Endothelial cell of umbilical vein (primary cell): Measurements from ENCODE around the gene DIDO1. TPM values are rescaled to one million over a fixed set of nuclear protein-coding genes. Genes with fewer than 3 reads are reported as not detected.

Experiments
- BruUV-seq: library from RNA; stranded (reverse); fragments of 400-500 nt; replicated peaks from 2 replicates; lab custom pipeline; 2021; lab: Mats Ljungman, UMichigan
- CTCF ChIA-PET: fragments of 300-600, 350-600 bp; sonication (Branson Sonifier 250); formaldehyde crosslinking; loops from one replicate; lab custom pipeline; 2021; ENCODE audit warnings: antibody characterized with exemption, inconsistent platforms; lab: Charles Lee
- POLR2A ChIA-PET: fragments of 300-600, 350-600 bp; sonication (Branson Sonifier 250); formaldehyde crosslinking; loops from one replicate; lab custom pipeline; 2021; ENCODE audit warnings: antibody characterized with exemption, inconsistent platforms; lab: Charles Lee
- DNase-seq: peaks from one replicate; pipeline ENCODE4 v3.0.0-alpha.2; 2011; ENCODE audit warnings: low read depth, low spot score
- FAIRE-seq: peaks from 2 replicates; lab custom pipeline; 2011; peaks lifted over from hg19 to GRCh38; lab: Jason Lieb, UNC
- H2AFZ ChIP-seq: 2 replicates; pipeline ENCODE4 v1.6.0; 2012; ENCODE audit warnings: low read depth, low read length, control low read depth, inconsistent platforms
- H3K27ac ChIP-seq: 2 replicates; pipeline ENCODE4 v1.5.1; 2011; ENCODE audit warnings: low read depth, mild to moderate bottlenecking, control low read depth, low read length, moderate library complexity; ENCODE audit not compliant: insufficient read depth
- H3K27me3 ChIP-seq, 2 experiments: 2 replicates each; pipeline versions ENCODE4 v1.6.0 to v1.6.1; 2011; ENCODE audit warnings: low read length in 2 of 2, mixed read lengths in 1 of 2; ENCODE audit not compliant: control insufficient read depth in 2 of 2, insufficient read depth in 2 of 2
- H3K36me3 ChIP-seq, 2 experiments: 2 replicates in 1 of 2; 3 replicates in 1 of 2; pipeline ENCODE4 v1.5.1; 2011; ENCODE audit warnings: low read length in 2 of 2, mild to moderate bottlenecking in 1 of 2, moderate library complexity in 1 of 2; ENCODE audit not compliant: control insufficient read depth in 2 of 2, insufficient read depth in 2 of 2; ENCODE audit errors: extremely low read depth in 1 of 2
- H3K4me1 ChIP-seq: 3 replicates; pipeline ENCODE4 v1.5.1; 2011; ENCODE audit warnings: mild to moderate bottlenecking, low read length; ENCODE audit not compliant: control insufficient read depth, insufficient read depth; ENCODE audit errors: extremely low read depth
- H3K4me2 ChIP-seq: 2 replicates; pipeline ENCODE4 v1.6.1; 2011; ENCODE audit warnings: low read length, control low read depth, mixed read lengths; ENCODE audit not compliant: insufficient read depth
- H3K4me3 ChIP-seq, 3 experiments: fragments of 200-600 bp in 1 of 3; sonication (generic), shearing (Covaris generic) in 1 of 3; replicated peaks in 1 of 3; 2 replicates each; pipeline ENCODE4 v1.5.1; 2011 to 2016; ENCODE audit warnings: control low read depth in 3 of 3, low read length in 3 of 3, mild to moderate bottlenecking in 2 of 3, inconsistent platforms in 1 of 3, low read depth in 1 of 3, moderate library complexity in 1 of 3; ENCODE audit not compliant: insufficient read depth in 1 of 3
- H3K79me2 ChIP-seq: 2 replicates; pipeline ENCODE4 v1.6.0; 2012; ENCODE audit warnings: low read length, inconsistent platforms; ENCODE audit not compliant: control insufficient read depth, insufficient read depth
- H3K9ac ChIP-seq: replicated peaks from 2 replicates; pipeline ENCODE3; 2011; ENCODE audit warnings: low read length, control low read depth; ENCODE audit not compliant: insufficient read depth; ENCODE audit errors: extremely low read depth
- H3K9me1 ChIP-seq: replicated peaks from 3 replicates; pipeline ENCODE4 v1.6.0; 2011; ENCODE audit warnings: mild to moderate bottlenecking, low read length; ENCODE audit not compliant: control insufficient read depth, insufficient read depth; ENCODE audit errors: extremely low read depth
- H3K9me3 ChIP-seq: replicated peaks from 2 replicates; pipeline ENCODE4 v1.5.1; 2012; ENCODE audit warnings: low read length, inconsistent platforms; ENCODE audit not compliant: control insufficient read depth, insufficient read depth
- H4K20me1 ChIP-seq: replicated peaks from 2 replicates; pipeline ENCODE3; 2011; ENCODE audit warnings: mild to moderate bottlenecking, low read length; ENCODE audit not compliant: control insufficient read depth, insufficient read depth; ENCODE audit errors: extremely low read depth
- CTCF ChIP-seq, 2 donors: IDR thresholded peaks; 1 replicate in 1 of 2; 2 replicates in 1 of 2; pipeline ENCODE4 v1.5.1; 2011; ENCODE audit warnings: low read length in 2 of 2, mild to moderate bottlenecking in 2 of 2, moderate library complexity in 2 of 2, control low read depth in 1 of 2, inconsistent platforms in 1 of 2, low read depth in 1 of 2; ENCODE audit not compliant: insufficient read depth in 1 of 2; ENCODE audit errors: extremely low read depth in 1 of 2
- EZH2 ChIP-seq: IDR thresholded peaks from 2 replicates; pipeline ENCODE4 v1.6.1; 2012; ENCODE audit warnings: borderline replicate concordance, low read depth, mild to moderate bottlenecking, moderate library complexity, low read length, inconsistent platforms; ENCODE audit not compliant: severe bottlenecking
- FOS ChIP-seq: IDR thresholded peaks from 2 replicates; pipeline ENCODE4 v1.6.1; 2011; ENCODE audit warnings: mild to moderate bottlenecking, low read length, moderate library complexity, borderline replicate concordance; ENCODE audit not compliant: insufficient read depth
- GATA2 ChIP-seq: IDR thresholded peaks from 2 replicates; pipeline ENCODE4 v1.7.0; 2011; ENCODE audit warnings: low read depth, mild to moderate bottlenecking, moderate library complexity, mixed read lengths, low read length; ENCODE audit not compliant: insufficient read length, insufficient read depth
- JUN ChIP-seq: IDR thresholded peaks from 2 replicates; pipeline ENCODE4 v1.6.1; 2011; ENCODE audit warnings: borderline replicate concordance, low read depth; ENCODE audit not compliant: insufficient read length, insufficient read depth
- MAX ChIP-seq: IDR thresholded peaks from 2 replicates; pipeline ENCODE4 v1.6.1; 2011; ENCODE audit not compliant: insufficient read depth, insufficient read length
- MYC ChIP-seq: IDR thresholded peaks from one replicate; pipeline ENCODE4 v1.6.1; 2011; ENCODE audit warnings: mild to moderate bottlenecking, low read depth, low read length
- POLR2A ChIP-seq: IDR thresholded peaks from 2 replicates; pipeline ENCODE4 v1.6.1; 2012; ENCODE audit warnings: low read depth, mild to moderate bottlenecking, control low read depth, low read length
- POLR2AphosphoS5 ChIP-seq: IDR thresholded peaks from 2 replicates; pipeline ENCODE4 v1.6.1; 2012; ENCODE audit warnings: low read depth, mild to moderate bottlenecking, control low read depth, low read length, moderate library complexity; ENCODE audit not compliant: insufficient read depth
- dilution Hi-C: fragments of 300-500 bp; cut with MboI; formaldehyde crosslinking; loops from one replicate; pipeline ENCODE4 v1.15.0; 2019; ENCODE audit warnings: low sequenced_read_pairs; ENCODE audit not compliant: extremely low pct_ligation_motif_present
- intact Hi-C: fragments of 100-400 bp; cut with micrococcal nuclease; formaldehyde crosslinking; loops from one replicate; pipeline ENCODE4 v1.10.0; 2022
- polyA plus RNA-seq, 4 experiments: library from polyadenylated mRNA; depleted of rRNA in 3 of 4; stranded (reverse) in 3 of 4; unstranded in 1 of 4; fragments of >200 nt; gene quantifications; 2 replicates each; pipeline versions ENCODE4 v1.2.1 to v1.2.3, GENCODE V29; 2011 to 2012; ENCODE audit warnings: missing spikeins in 1 of 4
- total RNA-seq: library from RNA; stranded (reverse); gene quantifications from 2 replicates; pipeline ENCODE4 v1.2.3, GENCODE V29; 2021

DIDO1 gene
- total and polyA plus RNA-seq, 2 donors (not counting 3 experiments of a cell fraction or from before 2014, with no cell fraction given): 22.1 to 51.2 TPM

- Histone ChIP-seq H3K9me3 (no peaks in the 10 kb centered on the region), H3K79me2 (no peaks in the 10 kb centered on the region), H3K27ac (no peak overlapping the region), H3K4me2 (no peak overlapping the region), H3K4me3 (no peak overlapping the region), H2AFZ (no peak overlapping the region), H3K36me3 (peaks cover 5 to 7% of the 10 kb centered on the region in 2 experiments), H3K9ac (no peak overlapping the region), H3K27me3 (no peaks in the 10 kb centered on the region), H4K20me1 (no peaks in the 10 kb centered on the region), H3K4me1 (no peaks in the 10 kb centered on the region), H3K9me1 (no peaks in the 10 kb centered on the region)
- DNase-seq (no peak), FAIRE-seq (no peak)
- TF ChIP-seq EZH2 (no peak), MAX (no peak), MYC (no peak), CTCF (IDR thresholded peaks at IDR 0.05; ENCODE audit: extremely low read depth in 1 of 2, insufficient read depth in 1 of 2, low read depth in 1 of 2, low read length in 2 of 2) (no peak), POLR2A (no peak), FOS (no peak), GATA2 (no peak), JUN (no peak), POLR2AphosphoS5 (no peak)
- BruUV-seq: no TSS peak
- intact Hi-C loops: no loop called here
- ChIA-PET POLR2A (no interaction called here), CTCF (no interaction called here)
- dilution Hi-C loops: no loop called here
These were observed 38.4 kb upstream of the DIDO1 start for GRCh38 chr20:62964700-62965099.
